ENCODE results near the gene RTN4RL2.

DNA sequence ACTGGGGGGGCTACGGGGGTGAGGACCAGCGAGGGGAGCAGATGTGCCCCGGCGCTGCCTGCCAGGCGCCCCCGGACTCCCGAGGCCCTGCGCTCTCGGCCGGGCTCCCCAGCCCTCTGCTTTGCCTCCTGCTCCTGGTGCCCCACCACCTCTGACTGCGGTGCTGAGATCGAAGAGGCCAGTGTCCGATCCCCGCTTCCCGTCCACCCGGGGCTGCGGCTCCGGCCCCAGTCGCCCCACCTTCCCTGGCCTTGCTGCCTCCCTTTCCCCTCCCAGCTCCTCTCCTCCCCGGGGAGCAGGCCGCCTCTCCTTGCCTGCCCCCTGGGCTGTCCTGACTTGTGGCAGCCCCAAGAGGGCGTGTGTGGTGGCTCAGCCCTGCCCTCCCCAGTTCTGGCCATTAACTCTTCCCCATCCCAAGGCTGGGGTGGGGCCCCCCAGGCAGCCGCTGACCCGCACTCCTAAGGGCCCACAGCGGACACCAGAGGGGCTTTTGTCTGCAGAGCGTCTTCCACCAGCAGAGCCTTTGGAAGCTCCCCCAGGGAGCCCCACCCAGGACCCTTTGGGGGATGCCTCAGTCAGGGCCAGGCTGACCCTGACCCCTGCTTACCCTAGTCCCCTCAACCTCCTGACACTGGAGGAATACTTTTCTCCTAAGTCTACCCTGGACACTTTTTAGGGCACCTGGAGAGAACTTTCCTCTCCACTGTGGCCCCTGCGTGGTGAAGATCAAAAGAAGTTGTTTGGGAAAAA is 16.6 kb downstream of the RTN4RL2 start:
- TF ChIP-seq RB1 (IDR thresholded peaks at IDR 0.05; ENCODE audit: borderline replicate concordance) (no peak), CREB1 (IDR thresholded peaks at IDR 0.05; ENCODE audit: low read depth) (no peak), BCL3 (IDR thresholded peaks at IDR 0.05; ENCODE audit: borderline replicate concordance, insufficient read depth, low read depth, low read length, poor library complexity, severe bottlenecking) (no peak), POLR2A (IDR thresholded peaks at IDR 0.05; ENCODE audit: low read depth, low read length) (no peak), IKZF1 (conservative IDR thresholded peaks at IDR 0.05) (peak; percentile 27; the same call in 1 of the 2 replicates), CTCF (IDR thresholded peaks at IDR 0.05 in 2 of 3, conservative IDR thresholded peaks at IDR 0.05 in 1 of 3; ENCODE audit: control insufficient read depth in 2 of 3, extremely low read depth in 1 of 3, insufficient read depth in 1 of 3, low read depth in 3 of 3, low read length in 3 of 3) (peak; percentile 60 to 71 (median 60)), FOXK2 (IDR thresholded peaks at IDR 0.05) (no peak), SREBF2 (IDR thresholded peaks at IDR 0.05; ENCODE audit: low read length) (no peak), HDGF (IDR thresholded peaks at IDR 0.05) (peak; percentile 77; the same call in 1 of the 2 replicates), MXI1 (IDR thresholded peaks at IDR 0.05; ENCODE audit: low read depth, low read length) (no peak), EP300 (IDR thresholded peaks at IDR 0.05; ENCODE audit: borderline replicate concordance in 1 of 2, control insufficient read depth in 1 of 2, low read depth in 2 of 2, low read length in 2 of 2) (no peak)
- TF ChIP-seq, protein P1, sequence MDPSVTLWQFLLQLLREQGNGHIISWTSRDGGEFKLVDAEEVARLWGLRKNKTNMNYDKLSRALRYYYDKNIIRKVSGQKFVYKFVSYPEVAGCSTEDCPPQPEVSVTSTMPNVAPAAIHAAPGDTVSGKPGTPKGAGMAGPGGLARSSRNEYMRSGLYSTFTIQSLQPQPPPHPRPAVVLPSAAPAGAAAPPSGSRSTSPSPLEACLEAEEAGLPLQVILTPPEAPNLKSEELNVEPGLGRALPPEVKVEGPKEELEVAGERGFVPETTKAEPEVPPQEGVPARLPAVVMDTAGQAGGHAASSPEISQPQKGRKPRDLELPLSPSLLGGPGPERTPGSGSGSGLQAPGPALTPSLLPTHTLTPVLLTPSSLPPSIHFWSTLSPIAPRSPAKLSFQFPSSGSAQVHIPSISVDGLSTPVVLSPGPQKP (IDR thresholded peaks at IDR 0.05; ENCODE audit: low read depth, low read length): no peak

Data from GM12878 (cell line).